ENCODE measurements around the gene PFKFB2.

The PFKFB2 gene

DNA sequence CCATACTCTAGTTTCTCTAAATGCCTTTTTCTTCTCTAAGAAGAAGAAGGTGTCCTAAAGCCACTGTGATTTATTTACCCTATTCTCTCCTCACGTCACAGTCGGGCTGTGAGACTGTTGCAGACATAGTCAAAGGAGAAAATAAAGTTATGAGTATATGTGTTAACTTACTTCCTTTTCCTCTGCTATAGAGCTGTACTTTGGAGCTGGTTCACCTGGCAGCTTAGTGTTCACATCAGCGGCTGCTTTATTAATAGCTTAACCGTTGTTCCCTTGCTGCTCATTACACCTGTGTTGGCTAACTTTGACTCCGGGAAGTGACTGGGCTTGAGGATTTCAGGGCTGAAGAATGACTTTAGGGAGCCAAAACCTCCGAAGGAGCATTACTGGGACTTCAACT is 3.6 kb downstream of the PFKFB2 start:
- TF ChIP-seq CTCF (IDR thresholded peaks at IDR 0.05; ENCODE audit: low read length, missing control alignments), result no peak
- H3K4me3 ChIP-seq (replicated peaks; ENCODE audit: low read depth, low read length), result no peak overlapping the region

DNA sequence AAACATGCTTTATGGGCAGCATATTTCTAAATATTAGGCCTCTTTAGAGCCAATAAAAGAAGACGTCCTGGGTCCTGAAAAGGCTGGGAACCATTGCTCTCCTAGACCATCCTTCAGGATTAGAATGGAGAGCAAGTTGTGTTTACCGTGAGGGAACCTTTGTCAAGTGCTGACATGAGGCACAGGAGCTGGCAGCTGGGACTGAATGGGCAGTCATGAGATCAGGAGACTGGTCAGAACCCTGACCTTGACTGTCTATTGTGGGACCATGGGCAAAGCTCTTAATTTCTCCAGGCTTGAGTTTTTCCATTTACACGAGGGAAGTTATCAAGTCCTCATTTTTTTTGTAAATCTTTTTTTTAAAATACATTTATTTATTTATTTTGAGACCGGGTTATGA is 5.2 kb downstream of the PFKFB2 start:
- DNase-seq (ENCODE audit: low read depth), result no peak
- H3K4me3 ChIP-seq (replicated peaks; ENCODE audit: low read depth, low read length), result no peak overlapping the region
- no peak for TF ChIP-seq CTCF (IDR thresholded peaks at IDR 0.05; ENCODE audit: low read length, missing control alignments)

More for the DNA sequence above, 3.6 kb downstream of the PFKFB2 start:
- no peak for DNase-seq (ENCODE audit: low read depth)

DNA sequence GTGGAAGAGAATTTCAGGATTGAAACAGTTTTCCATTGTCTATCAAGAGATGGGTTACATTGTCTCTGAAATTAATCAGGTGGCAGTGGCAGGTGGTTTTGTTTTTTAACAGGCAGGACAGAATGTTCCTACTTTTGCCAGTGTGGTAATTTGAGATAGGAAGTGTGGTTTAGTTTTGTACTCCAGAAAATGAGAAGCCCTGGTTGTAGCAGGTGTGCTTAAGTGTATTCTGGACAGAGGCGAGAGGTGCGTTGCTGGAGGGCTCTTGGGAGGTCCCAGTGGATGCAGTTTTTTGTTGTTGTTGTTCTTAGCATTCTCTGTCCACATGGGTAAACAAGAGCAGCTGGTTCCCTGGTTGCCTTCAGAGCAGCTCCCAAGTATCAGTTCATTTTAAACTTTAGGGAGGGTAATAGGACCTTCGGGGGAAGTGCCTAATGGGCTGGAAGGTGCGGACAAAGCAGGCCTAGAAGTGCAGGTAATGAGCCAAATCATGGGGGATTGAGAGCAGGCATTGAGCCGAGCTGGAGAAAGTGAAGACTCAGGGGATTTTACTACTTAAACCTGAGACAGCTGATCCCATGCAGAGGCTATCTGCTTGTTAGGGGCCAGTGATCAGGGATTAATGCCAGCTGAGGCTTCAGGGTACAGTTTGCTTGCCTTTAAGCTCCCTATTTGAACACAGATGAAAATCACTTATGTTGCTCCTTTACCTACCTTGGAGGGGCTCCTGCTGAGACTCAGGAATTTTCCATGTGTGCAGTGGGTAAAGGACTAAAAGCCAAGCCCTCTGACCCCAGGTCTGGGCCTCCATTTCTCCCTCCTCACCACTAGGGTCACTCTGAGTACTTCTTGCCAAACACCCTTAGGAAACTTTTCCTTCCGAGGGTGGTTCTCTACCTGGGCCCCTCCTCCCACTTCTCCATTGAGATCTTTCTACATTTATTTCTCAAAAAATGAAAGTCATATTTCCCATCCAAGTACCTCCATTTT is 6.1 kb downstream of the PFKFB2 start:
- no peak for DNase-seq (ENCODE audit: low read depth)
- no peak for TF ChIP-seq CTCF (IDR thresholded peaks at IDR 0.05; ENCODE audit: low read length, missing control alignments)
- no peak overlapping the region for H3K4me3 ChIP-seq (replicated peaks; ENCODE audit: low read depth, low read length)

DNA sequence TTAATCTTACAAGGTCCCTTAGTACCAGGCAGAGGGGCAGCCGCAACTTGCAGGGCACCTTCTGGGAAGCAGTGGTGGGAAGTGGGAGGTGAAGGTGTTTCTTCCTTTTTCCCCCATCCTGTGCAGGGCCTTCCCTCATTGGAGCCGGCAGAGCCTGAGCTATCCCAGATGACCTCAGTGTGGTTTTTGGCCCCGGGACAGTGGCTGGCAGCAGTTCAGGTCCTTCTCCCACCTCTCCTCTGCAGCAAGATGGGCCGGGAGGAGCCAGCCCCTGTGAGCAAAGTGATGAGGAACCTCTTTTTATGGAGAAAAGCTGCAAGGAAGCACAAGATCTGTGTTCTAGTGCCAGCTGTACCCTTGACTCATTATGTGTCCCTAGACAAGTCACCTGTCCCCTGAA is 6.8 kb downstream of the PFKFB2 start:
- no peak overlapping the region for H3K4me3 ChIP-seq (replicated peaks; ENCODE audit: low read depth, low read length)
- no peak for DNase-seq (ENCODE audit: low read depth)
- no peak for TF ChIP-seq CTCF (IDR thresholded peaks at IDR 0.05; ENCODE audit: low read length, missing control alignments)

DNA sequence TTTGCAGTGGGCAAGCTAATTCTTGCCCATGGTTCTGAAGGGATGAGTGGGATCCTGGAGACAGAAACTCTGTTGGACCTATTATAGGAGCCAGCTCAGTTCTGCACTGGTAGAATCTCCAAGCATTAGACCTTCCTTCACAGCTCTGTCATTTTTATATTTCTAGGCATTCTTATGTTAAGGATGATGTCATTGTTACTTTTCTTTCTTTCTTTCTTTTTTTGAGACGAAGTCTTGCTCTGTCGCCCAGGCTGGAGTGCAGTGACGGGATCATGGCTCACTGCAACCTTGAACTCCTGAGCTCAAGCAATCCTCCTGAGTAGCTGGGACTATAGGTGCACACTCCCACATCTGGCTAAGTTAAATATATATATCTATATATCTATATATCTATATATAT is 7.5 kb downstream of the PFKFB2 start:
- no peak for TF ChIP-seq CTCF (IDR thresholded peaks at IDR 0.05; ENCODE audit: low read length, missing control alignments)
- H3K4me3 ChIP-seq (replicated peaks; ENCODE audit: low read depth, low read length), result no peak overlapping the region
- no peak for DNase-seq (ENCODE audit: low read depth)

DNA sequence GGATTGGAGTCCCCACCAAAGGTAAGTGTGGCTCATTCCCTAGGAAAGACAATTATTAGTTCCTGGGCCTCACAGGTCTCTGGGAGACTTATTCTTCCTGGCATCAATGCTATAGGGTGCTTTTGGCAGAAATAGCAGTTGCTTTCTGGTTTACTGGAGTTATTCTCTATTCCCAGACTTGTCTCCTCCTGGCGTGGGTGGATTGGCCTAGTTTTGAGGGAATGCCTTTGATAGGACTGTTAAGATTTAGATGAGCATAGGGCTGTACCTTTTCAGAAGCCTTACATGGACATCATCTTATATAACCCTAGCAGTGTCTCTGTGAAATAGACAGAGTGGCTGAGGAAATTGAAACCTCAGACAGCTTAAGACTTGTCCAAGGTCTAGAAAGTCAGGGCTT is 9.0 kb downstream of the PFKFB2 start:
- H3K4me3 ChIP-seq (replicated peaks; ENCODE audit: low read depth, low read length), result no peak overlapping the region
- no peak for DNase-seq (ENCODE audit: low read depth)
- TF ChIP-seq CTCF (IDR thresholded peaks at IDR 0.05; ENCODE audit: low read length, missing control alignments), result no peak

DNA sequence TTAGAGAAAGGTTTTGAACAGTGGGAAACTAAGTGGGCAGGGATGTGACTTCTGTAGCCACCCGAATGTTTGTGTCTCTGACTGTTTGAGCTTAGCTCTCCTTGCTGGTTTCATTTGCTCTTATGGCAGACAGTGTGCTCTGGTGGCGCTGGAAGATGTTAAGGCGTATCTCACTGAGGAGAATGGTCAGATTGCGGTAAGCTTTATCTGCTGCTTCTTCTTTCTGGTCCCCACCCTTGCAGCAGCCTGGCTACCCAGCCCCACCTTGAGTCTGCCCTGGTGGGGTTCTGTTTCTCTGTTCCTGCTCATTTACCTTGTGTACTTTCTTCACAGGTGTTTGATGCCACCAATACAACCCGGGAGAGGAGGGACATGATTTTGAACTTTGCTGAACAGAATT is 9.9 kb downstream of the PFKFB2 start:
- TF ChIP-seq CTCF (IDR thresholded peaks at IDR 0.05; ENCODE audit: low read length, missing control alignments), result no peak
- no peak overlapping the region for H3K4me3 ChIP-seq (replicated peaks; ENCODE audit: low read depth, low read length)
- no peak for DNase-seq (ENCODE audit: low read depth)
